Stimulated activated CD4-positive, alpha-beta T cell treated with anti-CD3 and anti-CD28 coated beads, Interleukin-12 subunit alpha, Interleukin-12 subunit beta, amount 100 ng/mL, for 4 hours (primary cell): ENCODE data around the gene CXCL9.
A peak's percentile ranks its signal among the peaks of the same experiment; 100 is the strongest.
"Not testable (repeated sequence)": the region's sequence is repeated elsewhere in the genome, so short reads cannot be mapped to it uniquely, and the experiment has no call there.

Source experiments
- DNase-seq: peaks from one replicate; pipeline ENCODE4 v3.0.0-alpha.2; 2020

CXCL9 gene

DNA sequence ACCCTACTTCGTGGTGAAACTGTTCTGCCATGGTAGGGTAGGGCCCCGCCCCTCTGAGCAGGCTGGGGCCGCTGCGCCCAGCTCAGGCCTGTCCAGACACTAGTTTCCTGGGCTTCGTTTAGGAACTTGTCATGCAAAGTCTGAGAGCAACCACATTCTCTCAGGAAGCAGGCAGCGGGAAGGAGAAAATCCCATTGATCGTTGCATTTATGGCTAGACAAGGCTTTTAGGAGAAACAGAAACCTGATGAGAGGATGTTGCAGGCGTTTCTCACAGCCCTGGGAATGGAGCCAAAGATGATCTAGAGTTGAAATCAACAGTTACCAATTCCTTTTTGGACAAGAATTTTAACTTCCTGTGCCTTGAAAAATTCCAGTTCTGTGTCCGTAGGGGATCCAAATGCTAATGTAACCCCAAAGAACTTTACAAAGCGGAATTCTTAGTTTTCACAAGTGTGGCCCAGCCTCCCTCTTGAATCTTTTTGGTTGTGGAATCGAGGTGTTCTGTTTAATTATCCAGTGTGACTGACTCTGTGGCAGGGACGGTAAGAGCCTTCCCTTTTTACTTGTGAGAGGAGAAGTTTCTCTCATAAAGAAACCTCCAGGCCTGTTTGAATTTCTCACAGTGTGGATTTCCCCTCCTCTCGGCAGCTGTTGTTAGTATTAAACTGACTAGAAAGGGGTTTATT, 4.5 kb upstream of the CXCL9 start:
- no peak for DNase-seq

DNA sequence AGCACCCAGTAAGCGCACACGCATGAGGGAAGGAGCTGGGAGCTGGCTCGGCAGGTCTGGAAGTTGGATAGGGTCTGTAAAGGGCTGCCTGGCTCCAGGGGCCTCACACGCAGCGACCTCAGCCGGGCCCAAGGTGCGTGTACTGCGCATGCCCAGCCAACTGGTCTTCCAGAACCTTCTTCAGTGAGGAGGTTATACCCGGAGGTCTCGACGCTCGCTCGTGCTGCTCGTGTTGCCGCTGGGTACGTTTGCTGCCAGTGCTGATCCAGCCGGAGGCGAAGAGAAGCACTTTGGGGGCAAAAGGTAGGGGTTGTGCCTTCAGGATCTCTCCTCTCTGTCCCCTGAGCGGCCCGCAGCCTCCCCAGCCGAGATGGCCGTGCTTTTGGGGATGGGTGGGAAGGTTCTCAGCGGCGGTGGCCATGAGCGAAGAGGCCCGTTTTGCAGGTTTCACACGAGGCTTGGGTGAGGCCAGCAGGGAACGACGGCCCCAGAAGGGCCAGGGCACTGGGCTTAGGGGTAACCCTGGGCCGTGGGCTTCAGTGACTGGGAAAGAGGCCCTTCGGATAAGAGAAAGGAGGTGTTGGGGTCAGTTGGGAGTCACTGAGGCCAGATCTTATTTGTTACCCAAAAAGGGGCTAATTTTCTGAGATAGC, 3.8 kb upstream of the CXCL9 start:
- DNase-seq, result no peak

- DNase-seq, result no peak
These were observed 3.3 kb upstream of the CXCL9 start for GRCh38 chr4:76010576-76010975.

DNA sequence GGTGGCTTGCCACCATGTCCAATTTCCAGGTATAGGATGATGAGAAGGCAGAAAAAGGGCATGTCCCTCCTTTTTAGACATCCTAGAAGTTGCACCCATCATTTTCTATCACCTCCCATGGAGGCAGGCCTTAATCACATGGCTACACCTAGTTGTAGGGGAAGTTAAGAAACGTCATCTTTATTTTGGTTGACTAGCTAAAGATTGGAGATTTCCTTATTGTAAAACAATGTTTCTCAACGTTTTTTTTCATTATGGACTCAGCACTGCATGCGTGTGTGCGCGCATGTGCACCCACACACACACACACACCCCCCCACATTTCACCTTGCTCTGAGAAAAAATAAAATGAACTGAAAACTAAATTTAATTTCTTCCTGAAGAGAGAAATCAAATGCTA, 2.0 kb upstream of the CXCL9 start:
- DNase-seq, result no peak

- DNase-seq, result no peak
These were observed 3.7 kb downstream of the CXCL9 start for GRCh38 chr4:76003620-76004019.

GRCh38 chr4:76003035-76003434, 4.3 kb downstream of the CXCL9 start:
- DNase-seq, result no peak

- DNase-seq, result no peak
These were observed 5.1 kb downstream of the CXCL9 start for GRCh38 chr4:76002176-76002575.

DNA sequence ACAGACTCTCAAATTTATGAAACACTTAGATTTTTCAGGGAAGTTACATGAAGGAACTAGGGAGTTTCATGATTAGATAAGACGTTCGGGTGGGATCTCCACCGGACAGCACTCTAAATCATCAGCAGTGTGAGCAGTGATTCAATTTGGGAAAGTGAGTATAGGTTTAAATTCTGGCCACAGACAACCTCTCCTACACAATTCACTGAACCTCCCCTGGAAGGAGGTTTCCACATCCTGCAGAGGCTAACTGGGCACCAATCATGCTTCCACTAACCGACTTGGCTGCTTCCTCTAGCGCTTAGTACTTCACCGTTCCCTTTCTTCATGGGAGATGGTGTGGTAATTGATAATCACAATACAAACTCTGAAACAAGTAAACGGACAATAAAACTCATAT, 5.6 kb downstream of the CXCL9 start:
- no peak for DNase-seq

DNA sequence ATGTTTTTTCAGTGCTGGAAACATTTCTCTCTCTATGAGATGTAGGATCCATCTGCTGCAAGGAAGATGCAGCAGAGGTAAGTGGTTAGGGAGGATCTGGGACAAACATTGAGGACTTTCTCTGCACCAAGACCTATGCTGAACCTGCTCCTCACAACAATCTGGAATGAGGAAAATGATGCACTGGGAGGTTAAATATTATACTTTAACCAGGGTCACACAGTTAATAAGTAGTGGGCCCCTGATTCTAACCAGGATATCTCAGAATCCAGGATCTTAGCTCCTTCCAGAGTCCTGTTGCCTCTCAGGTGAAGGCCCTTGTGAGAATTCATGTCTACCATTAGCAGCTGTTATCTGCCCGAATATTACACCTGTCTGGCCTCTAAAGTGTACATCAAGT, 7.0 kb downstream of the CXCL9 start:
- no peak for DNase-seq

DNA sequence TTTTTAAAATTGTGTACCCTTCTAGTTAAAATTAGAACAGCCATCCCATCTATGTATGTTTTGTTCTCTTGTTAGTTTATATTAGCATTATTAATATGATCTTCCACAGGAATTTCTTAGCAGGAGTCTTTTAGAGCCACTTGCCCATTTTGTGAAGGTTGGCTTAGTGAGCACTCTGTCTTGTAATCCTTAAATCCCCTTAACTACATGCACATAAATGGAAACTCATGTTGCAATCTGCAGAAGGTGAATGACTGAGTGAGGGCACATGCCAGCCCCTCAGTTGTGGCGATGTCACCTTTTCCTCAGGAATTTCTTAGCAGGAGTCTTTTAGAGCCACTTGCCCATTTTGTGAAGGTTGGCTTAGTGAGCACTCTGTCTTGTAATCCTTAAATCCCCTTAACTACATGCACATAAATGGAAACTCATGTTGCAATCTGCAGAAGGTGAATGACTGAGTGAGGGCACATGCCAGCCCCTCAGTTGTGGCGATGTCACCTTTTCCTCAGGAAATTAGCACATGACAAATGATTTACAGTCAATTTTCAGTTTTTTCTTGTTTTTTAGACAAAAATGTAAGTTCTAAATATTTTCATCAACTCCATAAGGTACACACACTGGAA, 8.7 kb downstream of the CXCL9 start:
- not testable (repeated sequence) for DNase-seq

DNA sequence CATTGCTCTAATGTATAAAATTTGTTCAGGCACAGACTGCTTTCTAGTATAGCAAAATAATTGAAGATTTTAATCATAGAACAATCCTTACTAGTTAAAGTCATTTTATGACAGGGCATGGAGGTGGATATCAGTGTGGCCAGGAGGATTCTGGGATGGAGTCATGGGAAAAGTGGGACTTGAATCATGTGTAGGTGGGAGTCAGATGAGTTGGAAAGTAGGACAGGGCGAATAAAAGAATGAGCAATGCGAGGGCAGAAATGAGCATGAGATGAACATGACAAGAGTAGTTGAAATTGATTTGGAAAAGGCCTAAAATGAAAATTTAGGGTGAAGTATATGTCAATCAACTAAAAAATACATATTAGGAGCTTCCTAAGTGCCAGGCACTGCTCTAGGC, 9.4 kb downstream of the CXCL9 start:
- no peak for DNase-seq

DNA sequence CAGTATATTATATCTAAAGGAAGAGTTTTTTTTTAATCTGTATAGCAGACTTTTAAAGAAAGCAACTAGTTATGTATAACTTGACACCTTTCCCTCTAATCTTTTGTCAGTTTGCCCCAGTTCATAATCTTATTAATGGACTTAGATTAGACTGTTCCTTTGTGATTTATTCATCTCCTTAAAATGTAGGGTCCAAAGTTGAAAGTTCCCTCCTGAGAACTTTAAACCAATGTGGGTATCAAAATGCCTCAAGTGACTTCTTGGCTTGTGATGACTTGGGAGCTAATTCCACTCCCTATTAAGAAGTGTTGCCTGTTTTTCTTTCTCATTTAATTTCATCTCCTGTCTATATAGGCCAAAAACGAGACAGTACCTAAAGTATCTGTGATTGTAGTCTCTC, 10.2 kb downstream of the CXCL9 start:
- DNase-seq, result no peak

DNA sequence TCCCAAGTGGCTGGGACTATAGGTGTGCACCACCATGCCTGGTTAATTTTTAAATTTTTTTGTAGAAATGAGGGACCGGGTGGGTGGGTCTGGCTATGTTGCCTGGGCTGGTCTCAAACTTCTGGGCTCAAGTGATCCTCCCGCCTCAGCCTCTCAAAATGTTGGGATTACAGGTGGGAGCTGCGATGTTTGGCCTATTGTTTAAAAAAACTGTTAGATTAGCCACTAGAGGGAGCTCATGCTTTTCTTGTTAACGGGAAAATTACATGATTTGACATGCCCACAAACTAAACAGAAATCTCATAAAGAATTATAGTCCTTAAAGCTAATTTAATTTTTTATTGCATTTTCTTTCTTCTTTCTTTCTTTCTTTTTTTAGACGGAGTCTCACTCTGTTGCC, 11.6 kb downstream of the CXCL9 start:
- no peak for DNase-seq

DNA sequence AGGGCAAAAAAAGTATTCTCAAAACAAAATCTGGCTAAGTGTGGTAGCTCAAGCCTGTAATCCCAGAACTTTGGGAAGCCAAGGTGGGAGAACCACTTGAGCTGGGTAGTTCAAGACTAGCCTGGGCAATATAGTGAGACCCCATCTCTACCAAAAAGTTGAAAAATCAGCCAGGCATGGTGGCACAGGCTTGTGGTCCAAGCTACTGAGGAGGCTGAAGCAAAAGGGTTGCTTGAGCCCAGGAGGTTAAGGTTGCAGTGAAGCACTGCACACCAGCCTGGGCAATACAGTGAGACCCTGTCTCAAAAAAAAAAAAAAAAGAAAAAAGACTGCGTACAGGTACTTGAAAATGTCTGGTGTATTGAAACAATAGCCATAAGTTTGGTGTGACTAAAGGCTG, 14.8 kb downstream of the CXCL9 start:
- DNase-seq, result no peak

GRCh38 chr4:75989846-75990528, 17.3 kb downstream of the CXCL9 start:
- peak; percentile 0 for DNase-seq

GRCh38 chr4:75985116-75985515, 22.2 kb downstream of the CXCL9 start:
- no peak for DNase-seq

DNA sequence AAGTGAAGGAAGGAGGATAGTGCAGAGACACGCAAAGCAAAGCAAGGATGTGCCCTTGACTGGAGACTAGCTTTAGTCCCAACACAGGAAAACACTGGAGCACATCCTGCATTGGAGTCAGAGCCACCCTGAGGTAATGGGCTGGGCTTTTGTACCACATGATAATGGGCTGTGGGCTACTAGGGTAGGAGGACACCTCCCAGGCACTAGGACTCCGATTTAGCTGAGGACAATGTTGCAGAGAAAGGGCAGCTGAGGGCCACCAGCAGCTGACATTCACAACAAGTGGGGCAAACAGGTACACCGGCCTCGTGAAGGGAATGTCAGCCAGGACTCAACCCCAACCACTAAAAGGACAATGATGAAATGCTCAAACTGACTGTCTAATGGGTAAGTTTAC, 26.7 kb downstream of the CXCL9 start:
- no peak for DNase-seq

DNA sequence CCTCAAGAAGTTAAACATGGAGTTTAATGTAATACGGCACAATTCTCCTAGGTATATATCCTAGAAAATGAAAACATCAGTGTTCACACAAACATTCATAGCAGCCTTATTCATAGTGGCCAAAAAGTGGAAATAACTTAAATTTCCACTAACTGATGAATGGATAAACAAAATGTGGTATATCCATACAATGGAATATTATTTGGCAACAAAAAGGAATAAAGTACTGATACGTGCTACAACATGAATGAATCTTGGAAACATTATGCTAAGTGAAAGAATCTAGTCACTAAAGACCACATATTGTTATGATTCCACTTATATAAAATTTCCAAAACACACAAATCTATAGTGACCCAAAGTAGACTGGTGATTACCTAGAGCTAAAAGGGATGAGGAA, 31.1 kb downstream of the CXCL9 start:
- no peak for DNase-seq

DNA sequence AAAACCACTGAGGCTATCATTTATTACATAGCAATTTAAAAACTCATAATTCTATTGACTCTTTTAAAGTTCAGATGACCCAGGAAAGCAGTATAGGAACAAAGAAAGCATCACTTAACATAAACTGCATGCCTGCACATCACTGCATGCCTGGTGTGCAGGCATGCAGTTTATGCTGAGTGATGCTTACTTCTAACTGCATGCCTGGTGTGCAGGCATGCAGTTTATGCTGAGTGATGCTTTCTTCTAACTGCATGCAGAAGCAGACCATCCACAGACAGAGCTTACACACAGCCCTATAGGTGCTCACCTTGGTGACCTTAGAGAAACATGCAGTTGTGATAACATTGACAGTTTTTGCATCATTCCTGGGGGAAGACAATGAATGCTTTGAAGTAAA, 33.5 kb downstream of the CXCL9 start:
- no peak for DNase-seq

GRCh38 chr4:75968084-75968483, 39.2 kb downstream of the CXCL9 start:
- DNase-seq, result no peak

GRCh38 chr4:75963558-75963957, 43.8 kb downstream of the CXCL9 start:
- DNase-seq, result no peak

- not testable (repeated sequence) for DNase-seq
These were observed 45.2 kb downstream of the CXCL9 start for GRCh38 chr4:75962072-75962471.

DNA sequence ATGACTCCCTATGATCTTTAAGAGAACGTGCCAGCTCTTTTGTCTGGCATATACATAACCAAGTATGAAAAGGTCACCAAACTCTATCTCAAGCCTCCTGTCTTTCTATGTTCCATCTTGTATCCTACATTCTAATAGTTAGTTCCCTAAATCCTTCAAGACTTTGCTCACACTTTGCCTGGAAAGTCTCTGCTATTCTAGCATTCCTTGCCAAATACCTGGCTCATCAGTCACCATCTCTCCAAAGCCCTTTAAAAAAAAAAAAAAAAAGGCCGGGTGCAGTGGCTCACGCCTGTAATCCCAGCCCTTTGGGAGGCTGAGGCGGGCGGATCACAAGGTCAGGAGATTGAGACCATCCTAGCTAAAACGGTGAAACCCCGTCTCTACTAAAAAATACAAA, 48.8 kb downstream of the CXCL9 start:
- DNase-seq, result not testable (repeated sequence)

DNA sequence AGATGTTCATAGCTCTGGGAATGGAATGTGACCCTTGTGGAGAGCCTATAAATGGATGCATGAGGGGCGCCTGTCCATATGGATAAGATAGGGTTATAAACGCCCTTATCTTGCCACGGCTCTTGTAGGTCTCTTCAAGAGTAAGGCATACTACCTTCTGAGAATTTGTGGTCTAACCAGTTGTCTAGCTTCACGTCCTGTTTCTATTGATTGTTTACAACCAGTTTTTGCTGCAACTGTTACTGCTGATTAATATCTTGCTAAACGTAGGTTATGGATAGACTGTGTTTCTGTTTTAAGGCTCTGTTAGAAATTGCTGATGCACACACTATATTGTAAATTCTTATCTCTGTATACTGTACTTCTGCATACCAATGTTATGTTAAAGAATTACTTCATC, 52.5 kb downstream of the CXCL9 start:
- DNase-seq, result not testable (repeated sequence)
